AG09319 (cell line): ENCODE data around the gene ZNF212.
A peak's percentile ranks its signal among the peaks of the same experiment; 100 is the strongest.

Experiments
- DNase-seq: peaks from one replicate; pipeline ENCODE4 v3.0.0-alpha.2; 2010; ENCODE audit warnings: low read depth; ENCODE audit errors: extremely low read depth
- CTCF ChIP-seq: IDR thresholded peaks from 2 replicates; pipeline ENCODE4 v1.5.1; 2011; ENCODE audit warnings: low read depth, mild to moderate bottlenecking, inconsistent platforms, low read length, moderate library complexity

ZNF212 gene

GRCh38 chr7:149209518-149210269 is 29.8 kb upstream of the ZNF212 start:
- DNase-seq: no peak
- TF ChIP-seq CTCF: peak; percentile 52

- no peak for DNase-seq
- no peak for TF ChIP-seq CTCF
Observed at GRCh38 chr7:149210551-149210950, 28.9 kb upstream of the ZNF212 start.

GRCh38 chr7:149214020-149214720 is 25.3 kb upstream of the ZNF212 start:
- no peak for TF ChIP-seq CTCF
- DNase-seq: no peak

GRCh38 chr7:149216402-149216801 is 23.0 kb upstream of the ZNF212 start:
- no peak for TF ChIP-seq CTCF
- DNase-seq: no peak

- DNase-seq: no peak
- TF ChIP-seq CTCF: no peak
Observed at GRCh38 chr7:149217570-149217969, 21.9 kb upstream of the ZNF212 start.

- TF ChIP-seq CTCF: no peak
- DNase-seq: no peak
Observed at GRCh38 chr7:149218469-149219420, 20.7 kb upstream of the ZNF212 start.
